ENCODE measurements around the gene SORCS1.

The SORCS1 gene

DNA sequence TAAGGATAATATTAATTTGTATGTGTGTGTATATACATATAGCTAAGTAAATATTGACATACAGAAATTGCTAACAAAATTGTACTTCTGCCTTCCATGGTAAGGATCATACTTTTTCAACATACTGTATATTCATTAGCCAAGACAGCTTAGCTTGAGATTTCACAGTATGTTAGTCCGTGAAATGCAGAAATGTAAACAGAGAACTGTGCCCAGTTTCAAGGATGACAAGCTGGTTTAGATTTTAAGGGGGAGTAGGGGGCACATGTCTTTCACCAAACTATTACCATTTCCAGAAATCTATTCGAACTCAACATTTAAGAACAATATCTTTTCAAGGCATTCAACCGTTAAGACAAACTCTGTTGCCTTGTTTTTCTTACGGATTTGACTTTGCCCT, 182.2 kb downstream of the SORCS1 start:
- DNase-seq: no peak

DNA sequence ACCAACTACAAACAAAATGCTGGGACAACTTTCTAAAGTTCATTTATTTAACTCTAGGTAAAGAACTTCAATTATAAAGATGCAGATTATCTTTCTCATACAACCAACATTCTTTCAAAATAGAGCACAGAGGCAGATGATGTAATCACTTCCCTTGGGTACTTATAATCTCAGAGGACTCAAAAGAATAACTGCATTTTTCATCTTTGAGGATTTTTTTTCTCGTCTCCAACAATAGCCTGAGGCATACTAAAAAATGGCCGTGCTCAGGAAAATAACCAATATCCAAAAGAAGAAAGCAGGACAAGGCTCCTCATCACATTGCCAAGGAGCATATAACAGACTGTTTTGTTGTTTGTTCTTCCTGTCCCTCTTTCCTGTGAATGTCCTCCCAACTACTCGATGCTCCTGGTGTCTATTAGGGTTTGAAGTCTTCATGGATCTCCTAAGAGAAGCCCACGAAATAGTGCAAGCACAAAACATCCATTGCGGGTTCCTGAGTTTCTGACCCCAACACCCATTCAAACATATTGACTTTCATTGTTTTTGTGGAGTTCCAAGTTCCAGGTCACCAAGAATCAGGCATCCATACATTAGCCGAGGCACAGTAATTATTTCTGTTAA, 182.9 kb downstream of the SORCS1 start:
- no peak for DNase-seq

GRCh38 chr10:106980495-106981451, 183.7 kb downstream of the SORCS1 start:
- DNase-seq: no peak

DNA sequence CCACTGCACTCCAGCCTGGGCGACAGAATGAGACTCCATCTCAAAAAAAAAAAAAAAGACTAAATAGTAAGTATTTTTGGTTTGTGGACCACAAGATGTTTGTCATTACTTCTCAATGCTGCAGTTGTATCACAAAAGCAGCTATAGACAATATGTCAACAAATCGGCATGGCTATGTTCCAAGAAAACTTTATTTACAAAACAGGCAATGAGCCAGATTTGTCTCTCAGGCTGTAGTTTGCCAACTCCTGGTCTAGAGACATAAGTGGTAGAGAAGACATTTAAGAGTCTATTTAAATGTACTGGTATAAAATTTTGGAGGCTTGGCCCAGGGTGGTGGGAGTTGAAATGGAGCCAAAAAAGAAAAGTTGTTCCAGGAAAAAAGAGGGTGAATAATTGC, 185.8 kb downstream of the SORCS1 start:
- DNase-seq: no peak

- DNase-seq: no peak
These were observed 190.8 kb downstream of the SORCS1 start for GRCh38 chr10:106973716-106974115.

DNA sequence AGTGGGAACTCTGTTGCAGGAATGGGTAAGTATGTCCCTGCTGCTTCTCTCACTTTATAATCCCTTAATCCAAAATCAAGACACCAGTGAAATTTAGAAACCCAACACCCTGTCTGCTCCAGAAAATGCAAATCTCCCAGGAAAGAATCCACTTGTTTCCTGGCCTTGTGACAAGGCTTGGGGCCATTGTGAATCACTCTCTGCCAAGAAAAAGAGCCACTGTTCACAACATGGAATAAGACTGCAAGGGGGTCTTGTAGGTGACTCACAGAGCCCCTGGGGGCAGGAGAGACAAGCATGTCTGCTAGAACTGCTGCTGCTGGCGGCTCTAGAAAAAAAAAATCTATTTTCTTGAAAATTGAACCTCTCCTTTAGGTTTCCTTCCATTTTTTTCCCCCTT, 191.2 kb downstream of the SORCS1 start:
- no peak for DNase-seq

DNA sequence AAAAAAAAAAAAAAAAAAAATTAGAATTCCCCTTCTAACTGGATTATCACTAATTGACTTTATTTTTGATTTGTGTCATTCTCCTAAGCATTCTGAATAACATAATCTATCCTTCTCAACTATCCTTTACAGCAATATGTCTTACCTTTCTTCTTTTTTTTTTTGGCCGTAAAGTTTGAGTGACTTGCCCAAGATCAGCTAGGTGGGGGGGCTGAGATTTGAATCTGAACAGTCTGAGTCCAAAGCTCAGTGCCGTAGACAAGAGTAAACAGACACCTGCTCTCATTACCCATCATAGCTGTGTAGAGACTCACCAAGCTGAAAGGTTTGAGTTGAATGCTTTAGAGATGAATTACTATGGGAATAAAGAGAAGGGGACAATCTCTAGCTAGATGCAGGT, 192.1 kb downstream of the SORCS1 start:
- DNase-seq: no peak

- no peak for DNase-seq
These were observed 193.1 kb downstream of the SORCS1 start for GRCh38 chr10:106971411-106971831.

GRCh38 chr10:106967452-106967851, 197.1 kb downstream of the SORCS1 start:
- DNase-seq: no peak

DNA sequence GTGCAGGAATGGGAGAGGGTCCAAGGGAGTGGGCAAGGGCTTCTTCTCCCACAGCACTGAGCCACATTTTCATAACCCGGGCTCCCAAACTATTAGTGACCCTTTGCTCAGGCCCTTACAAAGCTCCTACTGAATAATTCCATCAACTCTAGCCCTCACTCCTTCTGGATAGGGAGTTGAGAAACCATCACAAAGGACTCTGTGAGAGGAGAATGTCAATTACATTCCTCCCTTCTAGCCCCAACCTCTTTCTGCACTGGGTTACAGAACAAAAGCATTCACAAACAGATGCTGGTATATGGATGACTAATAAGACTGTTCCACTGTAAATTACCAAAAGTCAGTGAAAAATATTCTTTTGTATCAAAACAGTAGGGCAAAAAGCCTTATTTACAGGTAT, 203.7 kb downstream of the SORCS1 start:
- DNase-seq: no peak

DNA sequence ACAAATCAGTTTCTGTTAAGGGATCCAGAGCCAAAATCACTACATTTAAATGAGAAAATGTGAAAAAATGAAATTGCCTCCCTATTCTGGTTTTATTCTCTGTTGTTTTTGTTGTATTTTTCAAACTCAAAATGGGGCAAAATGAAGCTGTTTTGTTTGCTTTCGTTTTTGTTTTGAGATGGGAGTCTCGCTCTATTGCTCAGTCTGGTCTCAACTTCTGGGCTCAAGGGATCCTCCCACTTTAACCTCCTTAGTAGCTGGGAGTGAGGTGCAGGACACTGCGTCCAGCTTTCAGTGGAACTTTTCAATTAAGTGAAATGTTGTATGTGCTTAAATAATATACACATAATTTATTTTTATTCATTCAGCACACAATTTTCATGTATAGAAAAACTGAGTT, 205.0 kb downstream of the SORCS1 start:
- no peak for DNase-seq

- no peak for DNase-seq
These were observed 205.7 kb downstream of the SORCS1 start for GRCh38 chr10:106958589-106959361.

- DNase-seq: no peak
These were observed 206.5 kb downstream of the SORCS1 start for GRCh38 chr10:106957823-106958588.

DNA sequence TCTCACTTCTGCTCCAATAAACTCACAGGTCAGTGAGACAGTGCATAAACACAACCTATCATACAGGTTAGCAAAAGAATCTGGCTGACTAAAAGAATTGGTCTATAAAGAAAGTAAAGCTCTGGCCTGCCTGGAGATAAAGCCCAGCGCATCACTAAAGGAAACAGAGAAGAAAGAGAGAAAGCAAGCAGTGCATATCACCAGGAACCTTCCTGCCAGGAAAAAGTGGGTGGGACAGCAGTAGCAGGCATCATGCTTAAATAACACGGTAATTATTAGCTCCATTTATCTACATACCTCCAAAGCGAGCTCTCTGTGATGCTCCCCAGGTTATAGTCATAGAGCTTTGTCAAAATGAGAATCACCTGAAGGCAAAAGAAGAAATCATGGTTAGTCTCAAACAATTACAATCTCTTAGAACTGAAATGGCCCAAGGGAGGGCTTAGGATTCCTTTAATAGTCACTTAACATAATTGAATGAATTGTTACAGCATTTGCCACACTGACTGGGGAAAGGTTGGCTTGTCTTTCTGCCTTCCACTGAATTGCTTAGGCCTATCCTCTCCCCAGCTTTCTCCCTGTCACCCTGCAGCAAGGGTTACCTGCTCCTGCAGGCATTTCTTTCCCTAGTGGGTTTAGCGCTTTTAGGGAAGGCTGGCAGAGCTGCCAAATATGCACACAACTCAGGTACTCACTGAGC, 208.1 kb downstream of the SORCS1 start:
- DNase-seq: no peak

DNA sequence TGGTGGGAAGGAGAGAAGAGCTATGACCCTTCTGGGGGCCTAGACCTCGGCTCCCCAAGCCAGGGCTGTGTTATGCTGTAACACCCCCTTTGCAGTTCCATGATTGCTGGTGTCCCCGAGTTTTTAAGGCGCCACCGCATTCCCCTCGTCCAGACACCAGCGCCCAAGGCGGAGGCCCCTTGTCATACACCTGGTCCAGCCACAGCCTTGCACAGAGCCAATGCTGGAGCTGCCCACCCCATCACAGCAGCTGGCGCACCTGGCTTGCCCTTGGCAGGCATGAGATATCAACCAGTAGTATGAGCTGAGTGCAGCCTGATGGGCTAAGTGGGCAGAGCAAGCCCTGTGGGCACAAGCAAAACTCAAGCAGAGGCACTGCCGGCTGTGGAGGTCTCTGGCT, 209.4 kb downstream of the SORCS1 start:
- no peak for DNase-seq

DNA sequence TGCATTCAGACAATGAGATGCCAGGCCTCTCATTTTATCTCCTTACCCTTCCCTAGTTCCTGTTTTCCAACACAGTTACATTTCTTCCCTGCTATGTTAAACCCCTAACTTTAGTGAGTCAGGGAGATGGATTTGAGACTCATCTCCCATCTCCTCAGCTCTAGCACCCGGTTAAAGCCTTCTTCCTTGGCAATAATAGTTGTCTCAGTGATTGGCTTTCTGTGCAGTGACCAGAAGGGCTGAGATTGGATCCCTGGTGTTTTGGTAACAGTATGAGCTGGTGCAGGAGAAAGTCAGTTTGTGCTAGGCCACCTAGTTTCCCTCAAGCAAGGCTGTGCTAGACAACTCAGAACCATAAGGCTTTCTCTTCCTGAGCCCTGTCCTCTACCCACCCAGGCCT, 212.5 kb downstream of the SORCS1 start:
- no peak for DNase-seq

GRCh38 chr10:106949680-106950478, 214.6 kb downstream of the SORCS1 start:
- no peak for DNase-seq

DNA sequence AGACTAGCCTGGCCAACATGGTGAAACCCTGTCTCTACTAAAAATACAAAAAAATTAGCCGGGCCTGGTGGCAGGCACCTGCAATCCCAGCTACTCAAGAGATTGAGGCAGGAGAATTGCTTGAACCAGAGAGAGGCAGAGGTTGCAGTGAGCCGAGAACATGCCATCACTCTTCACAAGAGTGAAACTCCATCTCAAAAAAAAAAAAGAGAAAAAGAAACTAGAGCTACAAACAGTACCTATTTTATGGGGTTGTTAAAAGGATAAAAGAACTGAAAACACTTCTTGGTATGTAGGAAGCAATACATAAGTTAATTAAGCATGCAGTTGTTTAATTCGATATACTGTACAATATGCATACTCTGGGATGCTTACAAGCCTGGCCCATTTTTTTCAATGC, 216.9 kb downstream of the SORCS1 start:
- no peak for DNase-seq

GRCh38 chr10:106942035-106942662, 222.4 kb downstream of the SORCS1 start:
- DNase-seq: no peak

DNA sequence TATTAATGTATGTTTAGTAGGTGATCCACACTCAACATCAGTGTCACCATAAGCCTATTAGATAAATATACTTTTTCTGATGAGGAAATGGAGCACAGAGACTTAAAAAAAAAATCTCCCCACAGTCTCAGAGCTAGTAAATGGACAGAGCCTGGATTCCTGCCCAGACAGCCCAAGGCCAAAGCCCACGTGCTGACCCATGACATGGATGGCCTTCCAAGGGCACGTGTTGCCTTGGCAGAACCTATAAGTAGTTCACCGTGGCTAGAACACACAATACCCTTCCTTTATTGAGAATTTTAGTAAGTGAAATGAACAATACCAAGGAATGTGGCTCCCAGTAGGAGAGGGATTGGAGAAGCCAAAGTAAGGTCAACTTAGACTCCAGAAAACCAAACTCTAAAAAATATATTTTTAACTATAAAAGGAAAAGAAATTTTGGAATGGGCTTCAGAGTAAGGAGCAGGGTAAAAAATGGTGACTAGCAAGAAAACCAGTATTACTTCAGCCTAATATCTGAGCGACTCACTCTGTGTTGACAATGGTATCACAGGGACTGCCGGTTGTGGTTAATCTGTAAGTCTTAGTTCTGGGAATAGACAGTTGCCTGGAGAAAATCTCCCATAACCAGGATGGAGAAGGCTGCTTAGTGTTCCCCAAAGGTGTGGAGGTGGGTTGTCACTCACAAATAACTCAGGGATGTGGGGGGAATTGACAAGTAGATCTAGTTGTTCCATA, 223.0 kb downstream of the SORCS1 start:
- DNase-seq: no peak
